GM10266 (cell line): Measurements from ENCODE around the gene GRK2.

Experiments
- DNase-seq: peaks from one replicate; pipeline ENCODE4 v3.0.0; 2012; ENCODE audit errors: extremely low spot score
- CTCF ChIP-seq: IDR thresholded peaks from 2 replicates; pipeline ENCODE4 v1.5.1; 2012; ENCODE audit warnings: mild to moderate bottlenecking, low read depth; ENCODE audit not compliant: control insufficient read depth, insufficient read depth; ENCODE audit errors: missing control alignments

Gene GRK2

GRCh38 chr11:67300256-67300755 lies 34.0 kb downstream of the GRK2 start:
- DNase-seq: no peak
- TF ChIP-seq CTCF: no peak

GRCh38 chr11:67300756-67301312 lies 34.6 kb downstream of the GRK2 start:
- no peak for DNase-seq
- TF ChIP-seq CTCF: no peak

- no peak for DNase-seq
- no peak for TF ChIP-seq CTCF
These were observed 35.1 kb downstream of the GRK2 start for GRCh38 chr11:67301313-67301921.

GRCh38 chr11:67301951-67302516 lies 35.8 kb downstream of the GRK2 start:
- DNase-seq: no peak
- TF ChIP-seq CTCF: no peak

- no peak for DNase-seq
- no peak for TF ChIP-seq CTCF
These were observed 36.4 kb downstream of the GRK2 start for GRCh38 chr11:67302571-67303131.

GRCh38 chr11:67303132-67303834 lies 37.0 kb downstream of the GRK2 start, which contains the start of gene SSH3:
TSS of gene SSH3 (plus strand) at chr11:67303530. CDS start at chr11:67303626, 96 bp downstream.
- no peak for DNase-seq
- no peak for TF ChIP-seq CTCF

- DNase-seq: no peak
These were observed 37.6 kb downstream of the GRK2 start for GRCh38 chr11:67303835-67304411.

More at GRCh38 chr11:67303835-67304411, 37.6 kb downstream of the GRK2 start:
- no peak for TF ChIP-seq CTCF
